SK-N-SH (cell line): ENCODE measurements around the gene BZW2. TPM values are rescaled to one million over a fixed set of nuclear protein-coding genes. Genes with fewer than 3 reads are reported as not detected.

ENCODE experiments used
- CTCF ChIA-PET: fragments of 300-600, 350-600 bp; formaldehyde crosslinking; extraction: SDS; loops from one replicate; lab custom pipeline; 2021; lab: Yijun Ruan, JAX
- POLR2A ChIA-PET: fragments of 350-600 bp; sonication (Branson Sonifier 250); formaldehyde crosslinking; extraction: SDS; loops from one replicate; lab custom pipeline; 2020; ENCODE audit warnings: antibody characterized with exemption, inconsistent platforms; lab: Yijun Ruan, JAX
- DNase-seq: peaks from one replicate; pipeline ENCODE4 v3.0.0; 2012
- H2AFZ ChIP-seq: fragments of 200-600 bp; sonication (generic); 2 replicates; pipeline ENCODE4 v1.8.1; 2016; ENCODE audit warnings: antibody characterized with exemption, mild to moderate bottlenecking, low read depth
- H3F3A ChIP-seq: fragments of 200-600 bp; sonication (generic); replicated peaks from 2 replicates; pipeline ENCODE3; 2016; ENCODE audit warnings: antibody characterized with exemption, mild to moderate bottlenecking; ENCODE audit not compliant: insufficient read depth
- H3K27ac ChIP-seq, 2 experiments: fragments of 200-500 bp in 1 of 2; fragments of 200-600 bp in 1 of 2; sonication (Bioruptor generic) in 1 of 2; sonication (generic), shearing (Covaris generic) in 1 of 2; 2 replicates each; pipeline versions ENCODE4 v1.5.1 to v1.6.1; 2014 to 2016; ENCODE audit warnings: low read depth in 2 of 2, inconsistent platforms in 1 of 2, low read length in 1 of 2, mild to moderate bottlenecking in 1 of 2, mixed read lengths in 1 of 2
- H3K27me3 ChIP-seq: fragments of 200-600 bp; sonication (generic), shearing (Covaris generic); 2 replicates; pipeline ENCODE4 v1.6.1; 2016; ENCODE audit warnings: mixed run types; ENCODE audit not compliant: insufficient read depth
- H3K36me3 ChIP-seq, 2 experiments: fragments of 200-500 bp in 1 of 2; fragments of 200-600 bp in 1 of 2; sonication (Bioruptor generic) in 1 of 2; sonication (generic) in 1 of 2; replicated peaks in 1 of 2; 2 replicates each; pipeline versions ENCODE3 to v1.5.1; 2014 to 2016; ENCODE audit warnings: low read length in 1 of 2, mild to moderate bottlenecking in 1 of 2; ENCODE audit not compliant: insufficient read depth in 2 of 2, control insufficient read depth in 1 of 2
- H3K4me1 ChIP-seq, 2 experiments: fragments of 200-500 bp in 1 of 2; fragments of 200-600 bp in 1 of 2; sonication (Bioruptor generic) in 1 of 2; sonication (generic), shearing (Covaris generic) in 1 of 2; 2 replicates each; pipeline versions ENCODE4 v1.5.1 to v1.6.1; 2014 to 2016; ENCODE audit warnings: low read depth in 1 of 2, low read length in 1 of 2, mixed run types in 1 of 2; ENCODE audit not compliant: insufficient read depth in 2 of 2, control insufficient read depth in 1 of 2
- H3K4me2 ChIP-seq: fragments of 200-600 bp; sonication (generic), shearing (Covaris generic); 2 replicates; pipeline ENCODE4 v1.6.1; 2017; ENCODE audit warnings: mixed run types
- H3K4me3 ChIP-seq, 2 experiments: fragments of 200-500 bp in 1 of 2; fragments of 200-600 bp in 1 of 2; sonication (Bioruptor generic) in 1 of 2; sonication (generic), shearing (Covaris generic) in 1 of 2; 2 replicates each; pipeline versions ENCODE4 v1.5.1 to v1.8.1; 2014 to 2016; ENCODE audit warnings: low read depth in 2 of 2, inconsistent platforms in 1 of 2, low read length in 1 of 2, mild to moderate bottlenecking in 1 of 2, mixed read lengths in 1 of 2, moderate library complexity in 1 of 2
- H3K79me2 ChIP-seq: fragments of 200-600 bp; sonication (generic); 2 replicates; pipeline ENCODE4 v1.8.1; 2017; ENCODE audit warnings: mild to moderate bottlenecking; ENCODE audit not compliant: insufficient read depth
- H3K9ac ChIP-seq: fragments of 200-600 bp; sonication (generic); 2 replicates; pipeline ENCODE4 v1.6.1; 2017; ENCODE audit warnings: mixed run types
- H3K9me2 ChIP-seq: fragments of 200-600 bp; sonication (generic); 2 replicates; pipeline ENCODE4 v1.6.1; 2017; ENCODE audit warnings: mixed run types
- H3K9me3 ChIP-seq: fragments of 200-600 bp; sonication (generic); 2 replicates; pipeline ENCODE4 v1.6.1; 2017; ENCODE audit warnings: mixed run types, mild to moderate bottlenecking, moderate library complexity
- H4K20me1 ChIP-seq: fragments of 200-600 bp; sonication (generic); 2 replicates; pipeline ENCODE4 v1.6.1; 2017; ENCODE audit warnings: mild to moderate bottlenecking, mixed run types; ENCODE audit not compliant: insufficient read depth
- CHD2 ChIP-seq: fragments of 150-350 bp; IDR thresholded peaks from 2 replicates; pipeline ENCODE4 v1.6.1; 2018; ENCODE audit warnings: low read length; ENCODE audit not compliant: partially characterized antibody
- CTCF ChIP-seq: fragments of 200-600 bp; sonication (generic); IDR thresholded peaks from 2 replicates; pipeline ENCODE4 v1.6.1; 2017; ENCODE audit warnings: antibody characterized with exemption, mild to moderate bottlenecking, moderate library complexity
- ELF1 ChIP-seq: IDR thresholded peaks from 2 replicates; pipeline ENCODE4 v1.4.0; 2012
- EP300 ChIP-seq, 2 experiments: IDR thresholded peaks; 2 replicates each; pipeline versions ENCODE4 v1.4.0 to v1.6.1; 2012; ENCODE audit warnings: borderline replicate concordance in 1 of 2, low read depth in 1 of 2, low read length in 1 of 2
- EZH2phosphoT487 ChIP-seq: fragments of 200-600 bp; sonication (generic); IDR thresholded peaks from 2 replicates; pipeline ENCODE4 v1.6.1; 2017; ENCODE audit warnings: low read depth, mixed run types, mild to moderate bottlenecking, antibody characterized with exemption, moderate library complexity, borderline replicate concordance
- FOSL2 ChIP-seq: IDR thresholded peaks from 2 replicates; pipeline ENCODE4 v1.4.0; 2012; ENCODE audit warnings: low read depth, mild to moderate bottlenecking, moderate library complexity, borderline replicate concordance
- FOXJ3 ChIP-seq: sonication (generic); formaldehyde crosslinking; IDR thresholded peaks from 2 replicates; pipeline ENCODE4 v1.5.1; 2020; ENCODE audit warnings: mild to moderate bottlenecking, missing genetic modification reagents
- FOXM1 ChIP-seq: IDR thresholded peaks from 2 replicates; pipeline ENCODE4 v1.4.0; 2012; ENCODE audit warnings: low read depth, mild to moderate bottlenecking
- GATA2 ChIP-seq: sonication (generic); formaldehyde crosslinking; IDR thresholded peaks from 2 replicates; pipeline ENCODE4 v1.5.0; 2020; ENCODE audit warnings: mild to moderate bottlenecking, missing genetic modification reagents
- JUND ChIP-seq: IDR thresholded peaks from 2 replicates; pipeline ENCODE4 v1.4.0; 2012
- MAX ChIP-seq: IDR thresholded peaks from 2 replicates; pipeline ENCODE4 v1.4.0; 2012; ENCODE audit warnings: low read depth
- NFIC ChIP-seq: IDR thresholded peaks from 2 replicates; pipeline ENCODE4 v1.4.0; 2012; ENCODE audit warnings: borderline replicate concordance
- PBX3 ChIP-seq: IDR thresholded peaks from 2 replicates; pipeline ENCODE4; 2012
- RAD21 ChIP-seq: IDR thresholded peaks from 2 replicates; pipeline ENCODE4 v1.6.1; 2012; ENCODE audit warnings: mild to moderate bottlenecking, low read length
- RCOR1 ChIP-seq: fragments of 150-350 bp; IDR thresholded peaks from 2 replicates; pipeline ENCODE4 v1.6.1; 2017; ENCODE audit warnings: antibody characterized with exemption, low read length
- RFX5 ChIP-seq: IDR thresholded peaks from 2 replicates; pipeline ENCODE4 v1.6.1; 2012; ENCODE audit warnings: mild to moderate bottlenecking, improper control_type of control experiment, low read length
- RXRA ChIP-seq: IDR thresholded peaks from 2 replicates; pipeline ENCODE4 v1.4.0; 2012; ENCODE audit warnings: low read depth, mild to moderate bottlenecking, borderline replicate concordance
- SIN3A ChIP-seq: IDR thresholded peaks from 2 replicates; pipeline ENCODE4 v1.6.1; 2012; ENCODE audit warnings: low read depth, mild to moderate bottlenecking, low read length, moderate library complexity, borderline replicate concordance
- SMC3 ChIP-seq: IDR thresholded peaks from 2 replicates; pipeline ENCODE4 v1.6.1; 2012; ENCODE audit warnings: low read depth, low read length, improper control_type of control experiment
- TAF1 ChIP-seq: IDR thresholded peaks from 2 replicates; pipeline ENCODE4 v1.6.1; 2012; ENCODE audit warnings: low read depth, mild to moderate bottlenecking, low read length, moderate library complexity, borderline replicate concordance
- TCF12 ChIP-seq: IDR thresholded peaks from 2 replicates; pipeline ENCODE4 v1.4.0; 2012
- TEAD4 ChIP-seq: IDR thresholded peaks from 2 replicates; pipeline ENCODE4 v1.4.0; 2012; ENCODE audit warnings: mild to moderate bottlenecking, borderline replicate concordance; ENCODE audit not compliant: insufficient read depth
- YY1 ChIP-seq: IDR thresholded peaks from 2 replicates; pipeline ENCODE4 v1.4.0; 2012; ENCODE audit warnings: low read depth, mild to moderate bottlenecking
- WGBS: methylation state at CpG from one replicate; pipeline ENCODE4 v1.1.6; 2017; ENCODE audit warnings: low lambda C conversion rate; 5-methylcytosine and 5-hydroxymethylcytosine counted together
- polyA plus RNA-seq, 3 experiments: library from polyadenylated mRNA; depleted of rRNA; stranded (reverse); fragments of >200 nt; gene quantifications; 2 replicates each; pipeline ENCODE4 v1.2.3, GENCODE V29; 2012
- TF ChIP-seq, protein P1 (sequence below): IDR thresholded peaks from 2 replicates; pipeline ENCODE4 v1.6.1; 2012; ENCODE audit warnings: mild to moderate bottlenecking, low read depth, low read length, moderate library complexity

BZW2 gene
- polyA plus RNA-seq, 1 of the 3 experiments (the other 2 are of a cell fraction): 71.9 TPM

DNA sequence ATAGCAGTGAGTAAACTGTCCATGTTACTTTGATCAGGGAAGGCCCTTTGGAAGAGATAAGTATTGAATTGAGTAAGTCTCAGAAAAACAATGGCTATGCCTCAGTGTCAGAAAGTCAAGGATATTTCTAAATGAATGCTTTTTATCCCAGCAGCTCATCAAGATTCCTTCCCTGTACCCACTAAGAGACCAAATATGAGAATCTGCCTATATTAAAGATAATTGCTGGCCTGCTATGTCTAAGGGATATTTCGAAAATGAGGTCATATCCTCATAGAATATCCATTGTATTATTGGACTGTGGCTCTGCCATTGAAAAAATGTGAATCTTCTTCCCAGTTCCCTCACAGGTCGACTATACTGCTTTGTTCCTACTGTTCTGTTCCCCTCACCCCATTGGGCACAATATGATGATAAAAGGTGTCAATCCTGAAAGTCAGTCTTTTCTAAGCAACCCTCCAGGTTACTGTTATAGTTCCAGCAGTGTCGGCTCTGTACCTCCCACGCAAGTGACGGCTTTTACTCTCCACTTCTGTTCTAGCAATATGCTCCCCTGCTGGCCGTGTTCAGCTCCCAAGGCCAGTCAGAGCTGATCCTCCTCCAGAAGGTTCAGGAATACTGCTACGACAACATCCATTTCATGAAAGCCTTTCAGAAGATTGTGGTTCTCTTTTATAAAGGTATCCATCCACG is 51.7 kb downstream of the BZW2 start:
- no peak for DNase-seq
- H2AFZ ChIP-seq: no peak overlapping the region; the same call in 1 of the 2 replicates
- peaks cover 0 to 26% of the 10 kb centered on the region in 2 experiments; a peak in 1 of 4 replicates for H3K4me1 ChIP-seq
- H3K36me3 ChIP-seq: peaks cover 65 to 89% of the 10 kb centered on the region in 2 experiments
- no peaks in the 10 kb centered on the region for H4K20me1 ChIP-seq
- peak overlapping the region; percentile 4; the same call in 1 of the 2 replicates for H3K9ac ChIP-seq
- no peaks in the 10 kb centered on the region for H3K9me3 ChIP-seq
- no peaks in the 10 kb centered on the region for H3K27me3 ChIP-seq
- no peaks in the 10 kb centered on the region for H3K79me2 ChIP-seq
- ChIA-PET CTCF (interaction anchor here (0.9 to 3.2 kb wide), 6 partner anchors 10 to 285 kb away, joined by 3 to 32 read pairs (median 4); no protein-coding TSS in a partner anchor), POLR2A (no interaction called here)
- no peak overlapping the region for H3K4me3 ChIP-seq
- peak overlapping the region; percentile 23; the same call in 1 of the 2 replicates for H3K4me2 ChIP-seq
- H3K9me2 ChIP-seq: no peaks in the 10 kb centered on the region
- peak overlapping the region in 1 of 2 experiments; percentile 74; a peak in 2 of 4 replicates for H3K27ac ChIP-seq
- H3F3A ChIP-seq: peaks cover 13% of the 10 kb centered on the region
- WGBS: 85% methylated on average over 8 of the region's 8 CpGs
- peak; percentile 57; the same call in 1 of the 2 replicates for TF ChIP-seq TCF12
- TF ChIP-seq CHD2: no peak
- TF ChIP-seq RXRA: no peak
- peak; percentile 69 for TF ChIP-seq JUND
- TF ChIP-seq EZH2phosphoT487: no peak
- no peak for TF ChIP-seq TAF1
- peak; percentile 53; the same call in 1 of the 2 replicates for TF ChIP-seq FOSL2
- no peak for TF ChIP-seq FOXM1
- TF ChIP-seq CTCF: no peak; the same call in 1 of the 2 replicates
- no peak for TF ChIP-seq RCOR1
- TF ChIP-seq RFX5: no peak
- TF ChIP-seq RAD21: no peak
- TF ChIP-seq GATA2 (CRISPR knock-in tag): no peak
- TF ChIP-seq, protein P1, sequence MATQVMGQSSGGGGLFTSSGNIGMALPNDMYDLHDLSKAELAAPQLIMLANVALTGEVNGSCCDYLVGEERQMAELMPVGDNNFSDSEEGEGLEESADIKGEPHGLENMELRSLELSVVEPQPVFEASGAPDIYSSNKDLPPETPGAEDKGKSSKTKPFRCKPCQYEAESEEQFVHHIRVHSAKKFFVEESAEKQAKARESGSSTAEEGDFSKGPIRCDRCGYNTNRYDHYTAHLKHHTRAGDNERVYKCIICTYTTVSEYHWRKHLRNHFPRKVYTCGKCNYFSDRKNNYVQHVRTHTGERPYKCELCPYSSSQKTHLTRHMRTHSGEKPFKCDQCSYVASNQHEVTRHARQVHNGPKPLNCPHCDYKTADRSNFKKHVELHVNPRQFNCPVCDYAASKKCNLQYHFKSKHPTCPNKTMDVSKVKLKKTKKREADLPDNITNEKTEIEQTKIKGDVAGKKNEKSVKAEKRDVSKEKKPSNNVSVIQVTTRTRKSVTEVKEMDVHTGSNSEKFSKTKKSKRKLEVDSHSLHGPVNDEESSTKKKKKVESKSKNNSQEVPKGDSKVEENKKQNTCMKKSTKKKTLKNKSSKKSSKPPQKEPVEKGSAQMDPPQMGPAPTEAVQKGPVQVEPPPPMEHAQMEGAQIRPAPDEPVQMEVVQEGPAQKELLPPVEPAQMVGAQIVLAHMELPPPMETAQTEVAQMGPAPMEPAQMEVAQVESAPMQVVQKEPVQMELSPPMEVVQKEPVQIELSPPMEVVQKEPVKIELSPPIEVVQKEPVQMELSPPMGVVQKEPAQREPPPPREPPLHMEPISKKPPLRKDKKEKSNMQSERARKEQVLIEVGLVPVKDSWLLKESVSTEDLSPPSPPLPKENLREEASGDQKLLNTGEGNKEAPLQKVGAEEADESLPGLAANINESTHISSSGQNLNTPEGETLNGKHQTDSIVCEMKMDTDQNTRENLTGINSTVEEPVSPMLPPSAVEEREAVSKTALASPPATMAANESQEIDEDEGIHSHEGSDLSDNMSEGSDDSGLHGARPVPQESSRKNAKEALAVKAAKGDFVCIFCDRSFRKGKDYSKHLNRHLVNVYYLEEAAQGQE: no peak
- peak; percentile 26; the same call in 1 of the 2 replicates for TF ChIP-seq NFIC
- TF ChIP-seq ELF1: no peak
- TF ChIP-seq SIN3A: no peak
- no peak for TF ChIP-seq SMC3
- TF ChIP-seq EP300 (IDR thresholded peaks at IDR 0.05; ENCODE audit: borderline replicate concordance in 1 of 2, low read depth in 1 of 2, low read length in 1 of 2): peak in 1 of 2 experiments; percentile 44; a peak in 1 of 4 replicates
- TF ChIP-seq MAX: no peak
- TF ChIP-seq FOXJ3 (CRISPR knock-in tag): no peak
- TF ChIP-seq YY1: no peak
- peak; percentile 32 for TF ChIP-seq PBX3
- TF ChIP-seq TEAD4: peak; percentile 54; the same call in 1 of the 2 replicates
